Suppressor macrophage treated with lipopolysaccharide for 4 hours (primary cell): ENCODE measurements around the gene NDEL1.

Source experiments
- DNase-seq: peaks from one replicate; pipeline ENCODE4 v3.0.0-alpha.2; 2020

NDEL1 gene

GRCh38 chr17:8480011-8480976 lies 44.6 kb downstream of the NDEL1 start:
- DNase-seq: no peak

- no peak for DNase-seq
Observed at GRCh38 chr17:8481089-8481488, 45.4 kb downstream of the NDEL1 start.

GRCh38 chr17:8481703-8482102 lies 46.0 kb downstream of the NDEL1 start:
- DNase-seq: no peak

- DNase-seq: no peak
Observed at GRCh38 chr17:8482546-8482945, 46.9 kb downstream of the NDEL1 start.

- no peak for DNase-seq
Observed at GRCh38 chr17:8484465-8484864, 48.8 kb downstream of the NDEL1 start.

GRCh38 chr17:8485491-8485890 lies 49.8 kb downstream of the NDEL1 start:
- DNase-seq: no peak

GRCh38 chr17:8487130-8487645 lies 51.5 kb downstream of the NDEL1 start:
- DNase-seq: no peak

- DNase-seq: no peak
Observed at GRCh38 chr17:8487743-8488142, 52.1 kb downstream of the NDEL1 start.

GRCh38 chr17:8488491-8488890 lies 52.8 kb downstream of the NDEL1 start:
- DNase-seq: no peak

GRCh38 chr17:8488901-8489300 lies 53.2 kb downstream of the NDEL1 start:
- peak; percentile 62 for DNase-seq

GRCh38 chr17:8489841-8490240 lies 54.2 kb downstream of the NDEL1 start:
- no peak for DNase-seq

GRCh38 chr17:8490256-8491023 lies 54.8 kb downstream of the NDEL1 start:
- no peak for DNase-seq

GRCh38 chr17:8492121-8492520 lies 56.4 kb downstream of the NDEL1 start:
- no peak for DNase-seq

- DNase-seq: no peak
Observed at GRCh38 chr17:8494021-8494420, 58.3 kb downstream of the NDEL1 start.

- DNase-seq: no peak
Observed at GRCh38 chr17:8494506-8495111, 58.9 kb downstream of the NDEL1 start.

- no peak for DNase-seq
Observed at GRCh38 chr17:8496081-8496480, 60.4 kb downstream of the NDEL1 start.

- no peak for DNase-seq
Observed at GRCh38 chr17:8499171-8499570, 63.5 kb downstream of the NDEL1 start.

GRCh38 chr17:8499614-8500013 lies 63.9 kb downstream of the NDEL1 start:
- DNase-seq: no peak

GRCh38 chr17:8500609-8501008 lies 64.9 kb downstream of the NDEL1 start:
- DNase-seq: no peak

- no peak for DNase-seq
Observed at GRCh38 chr17:8502126-8502525, 66.4 kb downstream of the NDEL1 start.

GRCh38 chr17:8503368-8503767 lies 67.7 kb downstream of the NDEL1 start:
- DNase-seq: no peak

- DNase-seq: no peak
Observed at GRCh38 chr17:8503807-8504206, 68.1 kb downstream of the NDEL1 start.

GRCh38 chr17:8504460-8505207 lies 69.0 kb downstream of the NDEL1 start:
- DNase-seq: no peak
